Measurements from ENCODE around the gene RNF207. TPM values are rescaled to one million over a fixed set of nuclear protein-coding genes. Genes with fewer than 3 reads are reported as not detected.

RNF207 gene
- total RNA-seq, 1 donor from 2014 or later, result 19.4 TPM

- TF ChIP-seq POLR2AphosphoS5 (IDR thresholded peaks at IDR 0.05; ENCODE audit: insufficient read depth in 1 of 2, low read depth in 1 of 2) (no peak), POLR2A (IDR thresholded peaks at IDR 0.05) (no peak)
- TF ChIP-seq, protein P1, sequence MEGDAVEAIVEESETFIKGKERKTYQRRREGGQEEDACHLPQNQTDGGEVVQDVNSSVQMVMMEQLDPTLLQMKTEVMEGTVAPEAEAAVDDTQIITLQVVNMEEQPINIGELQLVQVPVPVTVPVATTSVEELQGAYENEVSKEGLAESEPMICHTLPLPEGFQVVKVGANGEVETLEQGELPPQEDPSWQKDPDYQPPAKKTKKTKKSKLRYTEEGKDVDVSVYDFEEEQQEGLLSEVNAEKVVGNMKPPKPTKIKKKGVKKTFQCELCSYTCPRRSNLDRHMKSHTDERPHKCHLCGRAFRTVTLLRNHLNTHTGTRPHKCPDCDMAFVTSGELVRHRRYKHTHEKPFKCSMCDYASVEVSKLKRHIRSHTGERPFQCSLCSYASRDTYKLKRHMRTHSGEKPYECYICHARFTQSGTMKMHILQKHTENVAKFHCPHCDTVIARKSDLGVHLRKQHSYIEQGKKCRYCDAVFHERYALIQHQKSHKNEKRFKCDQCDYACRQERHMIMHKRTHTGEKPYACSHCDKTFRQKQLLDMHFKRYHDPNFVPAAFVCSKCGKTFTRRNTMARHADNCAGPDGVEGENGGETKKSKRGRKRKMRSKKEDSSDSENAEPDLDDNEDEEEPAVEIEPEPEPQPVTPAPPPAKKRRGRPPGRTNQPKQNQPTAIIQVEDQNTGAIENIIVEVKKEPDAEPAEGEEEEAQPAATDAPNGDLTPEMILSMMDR (IDR thresholded peaks at IDR 0.05), result no peak
- Histone ChIP-seq H3K27ac (no peak overlapping the region), H3K9me3 (no peaks in the 10 kb centered on the region), H3K36me3 (no peaks in the 10 kb centered on the region), H3K4me3 (no peak overlapping the region), H3K27me3 (no peaks in the 10 kb centered on the region), H3K4me1 (no peaks in the 10 kb centered on the region)
- intact Hi-C loops (cut with DNase I), result no loop called here
- DNase-seq (ENCODE audit: extremely low spot score in 2 of 2), result no peak
Observed at GRCh38 chr1:6162773-6163172, 43.1 kb upstream of the RNF207 start.

DNA sequence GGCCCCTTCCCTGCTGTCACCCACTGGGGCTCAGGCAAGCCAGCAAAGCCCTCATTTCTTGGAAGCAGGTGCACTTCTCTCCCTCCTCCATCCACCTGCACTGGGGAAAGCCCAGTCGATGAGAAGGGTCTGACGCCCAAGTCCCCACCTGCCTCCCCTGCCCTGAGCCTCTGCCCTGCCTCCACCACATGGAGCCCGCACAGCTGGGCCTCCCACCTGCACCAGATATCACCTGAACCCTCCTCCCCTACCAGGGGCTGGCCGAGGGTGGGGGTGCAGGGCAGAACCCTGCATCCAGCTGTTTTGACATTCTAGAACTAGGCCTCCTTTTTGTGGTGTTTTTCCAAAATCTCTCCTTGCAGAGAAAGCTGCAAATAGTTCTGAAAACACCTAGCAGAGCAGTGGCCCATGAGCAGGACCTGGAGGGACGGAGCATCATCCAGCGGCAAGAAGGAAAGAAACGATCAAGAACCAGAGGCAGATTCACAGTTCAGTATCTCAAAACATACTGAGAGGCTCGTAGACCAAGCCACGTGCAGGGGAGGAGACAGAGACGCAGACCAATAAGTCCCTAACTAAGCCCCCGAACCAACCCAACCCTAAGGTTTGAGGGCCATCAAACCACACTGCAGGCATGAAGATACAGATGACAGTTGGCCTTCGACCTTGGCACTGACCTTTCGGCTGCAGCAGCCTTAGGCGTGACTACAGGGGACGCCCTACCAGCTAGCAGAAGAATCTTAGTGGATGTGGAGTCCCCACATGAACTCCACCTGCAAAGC lies 42.5 kb upstream of the RNF207 start:
- no peak for DNase-seq (ENCODE audit: extremely low spot score in 2 of 2)
- Histone ChIP-seq H3K27me3 (no peaks in the 10 kb centered on the region), H3K36me3 (no peaks in the 10 kb centered on the region), H3K27ac (no peak overlapping the region), H3K4me3 (no peak overlapping the region), H3K9me3 (no peaks in the 10 kb centered on the region), H3K4me1 (no peaks in the 10 kb centered on the region)
- intact Hi-C loops (cut with DNase I), result no loop called here
- TF ChIP-seq POLR2AphosphoS5 (IDR thresholded peaks at IDR 0.05; ENCODE audit: insufficient read depth in 1 of 2, low read depth in 1 of 2), result no peak
- no peak for TF ChIP-seq POLR2A (IDR thresholded peaks at IDR 0.05)
- TF ChIP-seq, protein P1 (IDR thresholded peaks at IDR 0.05), result no peak

GRCh38 chr1:6163973-6164617 lies 41.8 kb upstream of the RNF207 start:
- Histone ChIP-seq H3K4me1 (no peaks in the 10 kb centered on the region), H3K27ac (no peak overlapping the region), H3K36me3 (no peaks in the 10 kb centered on the region), H3K27me3 (no peaks in the 10 kb centered on the region), H3K4me3 (no peak overlapping the region), H3K9me3 (no peaks in the 10 kb centered on the region)
- TF ChIP-seq POLR2AphosphoS5 (IDR thresholded peaks at IDR 0.05; ENCODE audit: insufficient read depth in 1 of 2, low read depth in 1 of 2) (no peak), POLR2A (IDR thresholded peaks at IDR 0.05) (no peak)
- TF ChIP-seq, protein P1 (IDR thresholded peaks at IDR 0.05), result no peak
- intact Hi-C loops (cut with DNase I), result no loop called here
- no peak for DNase-seq (ENCODE audit: extremely low spot score in 2 of 2)

DNA sequence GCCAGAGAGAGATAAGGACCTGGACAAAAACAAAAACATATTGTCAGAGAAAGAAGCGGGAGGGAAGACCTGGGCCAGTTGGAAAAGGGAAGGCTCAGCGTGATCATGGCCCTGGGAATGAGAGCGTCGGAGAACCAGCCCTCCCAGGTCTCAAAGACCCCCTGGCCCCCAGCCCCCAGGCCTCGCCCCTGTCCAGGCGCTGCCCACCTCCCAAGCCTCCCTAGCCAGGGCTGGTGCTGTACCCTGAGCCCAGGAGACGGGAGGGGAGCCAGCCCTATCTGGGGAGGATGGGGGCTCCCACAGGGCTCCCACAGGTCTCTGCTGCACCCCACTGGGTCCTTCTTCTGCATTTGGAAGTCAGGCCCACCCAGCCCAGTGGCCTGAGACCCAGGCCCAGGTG lies 40.9 kb upstream of the RNF207 start:
- Histone ChIP-seq H3K27me3 (no peaks in the 10 kb centered on the region), H3K36me3 (no peaks in the 10 kb centered on the region), H3K9me3 (no peaks in the 10 kb centered on the region), H3K4me3 (no peak overlapping the region), H3K27ac (no peak overlapping the region), H3K4me1 (no peaks in the 10 kb centered on the region)
- TF ChIP-seq POLR2AphosphoS5 (IDR thresholded peaks at IDR 0.05; ENCODE audit: insufficient read depth in 1 of 2, low read depth in 1 of 2), result no peak
- no peak for TF ChIP-seq POLR2A (IDR thresholded peaks at IDR 0.05)
- TF ChIP-seq, protein P1 (IDR thresholded peaks at IDR 0.05), result no peak
- intact Hi-C loops (cut with DNase I), result no loop called here
- no peak for DNase-seq (ENCODE audit: extremely low spot score in 2 of 2)

DNA sequence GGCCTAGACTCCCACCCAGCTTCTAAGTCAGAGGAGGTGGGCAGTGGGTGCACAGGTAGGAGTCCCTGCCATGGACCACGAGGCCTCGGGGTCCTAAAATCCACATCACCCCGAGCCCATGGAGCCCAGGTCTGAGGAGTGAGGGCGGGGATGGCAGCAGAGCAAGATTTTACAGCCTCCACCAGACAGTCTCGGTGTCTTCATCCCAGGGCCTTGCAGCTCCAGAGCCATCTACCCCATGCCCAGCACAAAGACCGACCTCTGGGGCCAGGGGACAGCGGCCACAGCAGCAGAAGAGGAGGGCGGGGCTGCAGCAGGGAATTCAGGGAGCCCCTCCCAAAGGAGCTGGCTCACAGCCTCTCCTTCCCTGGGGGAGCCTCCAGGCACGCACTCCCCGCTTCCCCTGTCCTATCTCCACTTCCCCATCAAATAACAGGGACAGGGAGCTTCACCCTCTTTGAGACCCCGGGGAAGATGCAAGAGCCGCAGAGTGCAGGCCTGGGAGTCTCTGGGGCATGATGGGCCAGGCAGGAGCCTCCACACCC lies 40.4 kb upstream of the RNF207 start:
- Histone ChIP-seq H3K4me1 (no peaks in the 10 kb centered on the region), H3K27ac (no peak overlapping the region), H3K9me3 (no peaks in the 10 kb centered on the region), H3K27me3 (no peaks in the 10 kb centered on the region), H3K4me3 (no peak overlapping the region), H3K36me3 (no peaks in the 10 kb centered on the region)
- no peak for DNase-seq (ENCODE audit: extremely low spot score in 2 of 2)
- intact Hi-C loops (cut with DNase I), result no loop called here
- TF ChIP-seq, protein P1 (IDR thresholded peaks at IDR 0.05), result no peak
- TF ChIP-seq POLR2AphosphoS5 (IDR thresholded peaks at IDR 0.05; ENCODE audit: insufficient read depth in 1 of 2, low read depth in 1 of 2) (no peak), POLR2A (IDR thresholded peaks at IDR 0.05) (no peak)
